ENCODE measurements around the gene RASAL2. TPM values are rescaled to one million over a fixed set of nuclear protein-coding genes. Genes with fewer than 3 reads are reported as not detected.

Gene RASAL2
- total RNA-seq, 5 donors from 2014 or later (not counting 1 experiment from before 2014, with no cell fraction given) = 0.05 to 0.19 (median 0.11) TPM; not detected in 1

GRCh38 chr1:178328728-178329127 lies 234.8 kb downstream of the RASAL2 start:
- CTCF ChIA-PET = no interaction called here
- ATAC-seq (replicated peaks in 1 of 4) (no peak), DNase-seq (no peak)
- no peaks in the 10 kb centered on the region for H3K9me3 ChIP-seq
- no peak overlapping the region for H3K4me3 Mint-ChIP-seq
- no peaks in the 10 kb centered on the region for H3K27me3 ChIP-seq (replicated peaks in 1 of 2; ENCODE audit: control insufficient read depth in 2 of 2, extremely low read depth in 1 of 2, insufficient read depth in 2 of 2, low read length in 1 of 2)
- no peaks in the 10 kb centered on the region for H3K4me1 ChIP-seq (ENCODE audit: control insufficient read depth in 1 of 2, extremely low read depth in 1 of 2, insufficient read depth in 2 of 2, low read length in 2 of 2)
- H3K27ac ChIP-seq (ENCODE audit: low read length) = no peak overlapping the region
- 100% methylated on average over 1 of the region's 3 CpGs for WGBS (ENCODE audit: insufficient coverage)
- H3K27me3 Mint-ChIP-seq = peaks cover 3 to 4% of the 10 kb centered on the region in 2 donors
- no peaks in the 10 kb centered on the region for H3K9me3 Mint-ChIP-seq
- no peak overlapping the region for H3K4me3 ChIP-seq (ENCODE audit: control insufficient read depth in 1 of 2, extremely low read depth in 1 of 2, low read length in 1 of 2)
- no peak overlapping the region for H3K27ac Mint-ChIP-seq
- POLR2A ChIA-PET = no interaction called here
- no peaks in the 10 kb centered on the region for H3K36me3 ChIP-seq (ENCODE audit: control insufficient read depth in 2 of 2, extremely low read depth in 1 of 2, insufficient read depth in 1 of 2, low read length in 1 of 2)
- no peaks in the 10 kb centered on the region for H3K36me3 Mint-ChIP-seq
- H3K4me1 Mint-ChIP-seq = no peaks in the 10 kb centered on the region

DNA sequence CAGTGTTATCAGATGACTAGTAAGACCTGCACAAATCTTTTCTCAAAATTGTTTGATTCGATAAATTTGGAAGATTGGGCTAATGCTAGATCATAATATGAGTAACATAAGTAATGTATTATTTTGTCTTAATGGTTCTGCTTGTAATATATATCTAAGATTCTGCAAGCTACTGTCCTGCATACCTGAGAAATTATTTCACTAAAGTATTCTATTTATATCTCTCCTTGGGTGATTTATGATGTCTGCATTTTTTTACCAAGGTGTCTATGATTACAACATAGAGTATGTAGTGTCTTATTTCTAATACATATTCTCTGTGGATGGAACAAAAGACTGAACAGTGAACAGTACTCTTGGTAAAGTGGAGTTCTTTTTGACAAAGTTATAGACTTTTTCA lies 236.2 kb downstream of the RASAL2 start:
- DNase-seq = no peak
- Mint-ChIP-seq H3K9me3 (no peaks in the 10 kb centered on the region), H3K36me3 (no peaks in the 10 kb centered on the region), H3K4me3 (no peak overlapping the region), H3K4me1 (no peaks in the 10 kb centered on the region), H3K27ac (no peak overlapping the region), H3K27me3 (peaks cover 3 to 4% of the 10 kb centered on the region in 2 donors)
- Histone ChIP-seq H3K4me1 (ENCODE audit: control insufficient read depth in 1 of 2, extremely low read depth in 1 of 2, insufficient read depth in 2 of 2, low read length in 2 of 2) (no peaks in the 10 kb centered on the region), H3K4me3 (ENCODE audit: control insufficient read depth in 1 of 2, extremely low read depth in 1 of 2, low read length in 1 of 2) (no peak overlapping the region), H3K27ac (ENCODE audit: low read length) (no peak overlapping the region), H3K9me3 (no peaks in the 10 kb centered on the region), H3K36me3 (ENCODE audit: control insufficient read depth in 2 of 2, extremely low read depth in 1 of 2, insufficient read depth in 1 of 2, low read length in 1 of 2) (no peaks in the 10 kb centered on the region), H3K27me3 (replicated peaks in 1 of 2; ENCODE audit: control insufficient read depth in 2 of 2, extremely low read depth in 1 of 2, insufficient read depth in 2 of 2, low read length in 1 of 2) (no peaks in the 10 kb centered on the region)
- POLR2A ChIA-PET = no interaction called here
- WGBS (ENCODE audit: insufficient coverage) = no CpG with 5 or more reads among the region's 1 CpG
- CTCF ChIA-PET = no interaction called here
- no peak for ATAC-seq (replicated peaks in 1 of 4)

- no peaks in the 10 kb centered on the region for H3K4me1 Mint-ChIP-seq
- ChIA-PET POLR2A (no interaction called here), CTCF (no interaction called here)
- H3K4me1 ChIP-seq (ENCODE audit: control insufficient read depth in 1 of 2, extremely low read depth in 1 of 2, insufficient read depth in 2 of 2, low read length in 2 of 2) = no peaks in the 10 kb centered on the region
- DNase-seq (no peak), ATAC-seq (replicated peaks in 1 of 4) (no peak)
- H3K27me3 Mint-ChIP-seq = peaks cover 5 to 8% of the 10 kb centered on the region in 2 donors
- WGBS (ENCODE audit: insufficient coverage) = 71% methylated on average over 1 of the region's 7 CpGs
- H3K36me3 Mint-ChIP-seq = no peaks in the 10 kb centered on the region
- H3K4me3 Mint-ChIP-seq = no peak overlapping the region
- no peaks in the 10 kb centered on the region for H3K9me3 ChIP-seq
- H3K4me3 ChIP-seq (ENCODE audit: control insufficient read depth in 1 of 2, extremely low read depth in 1 of 2, low read length in 1 of 2) = no peak overlapping the region
- H3K27ac ChIP-seq (ENCODE audit: low read length) = no peak overlapping the region
- no peaks in the 10 kb centered on the region for H3K36me3 ChIP-seq (ENCODE audit: control insufficient read depth in 2 of 2, extremely low read depth in 1 of 2, insufficient read depth in 1 of 2, low read length in 1 of 2)
- H3K9me3 Mint-ChIP-seq = no peaks in the 10 kb centered on the region
- H3K27me3 ChIP-seq (replicated peaks in 1 of 2; ENCODE audit: control insufficient read depth in 2 of 2, extremely low read depth in 1 of 2, insufficient read depth in 2 of 2, low read length in 1 of 2) = no peaks in the 10 kb centered on the region
- no peak overlapping the region for H3K27ac Mint-ChIP-seq
Observed at GRCh38 chr1:178330848-178331497, 237.1 kb downstream of the RASAL2 start.

DNA sequence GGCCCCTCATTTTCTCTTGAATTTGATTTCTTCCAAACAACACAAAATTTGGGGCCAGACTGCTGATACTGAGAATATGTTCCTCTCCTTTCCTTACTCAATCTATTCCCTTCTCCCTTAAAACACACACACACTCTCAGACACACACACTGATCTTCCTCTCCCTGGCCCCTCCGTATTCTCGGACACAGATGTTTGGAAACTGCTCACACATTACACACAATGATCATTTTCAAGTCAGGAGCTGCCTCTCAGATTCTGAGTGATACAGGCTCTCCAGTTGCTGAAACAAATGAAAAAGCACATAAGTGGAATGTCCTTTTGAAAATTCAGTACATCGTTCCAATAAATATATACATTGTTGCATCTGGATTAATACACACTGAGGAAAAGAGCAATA lies 241.5 kb downstream of the RASAL2 start:
- no peaks in the 10 kb centered on the region for H3K9me3 ChIP-seq
- Mint-ChIP-seq H3K36me3 (no peaks in the 10 kb centered on the region), H3K27ac (no peak overlapping the region), H3K4me3 (no peak overlapping the region), H3K9me3 (no peaks in the 10 kb centered on the region), H3K27me3 (peaks cover 2 to 10% of the 10 kb centered on the region in 2 donors), H3K4me1 (no peaks in the 10 kb centered on the region)
- ATAC-seq (replicated peaks in 1 of 4) = no peak
- WGBS (ENCODE audit: insufficient coverage) = 100% methylated on average over 1 of the region's 3 CpGs
- no peak for DNase-seq
- H3K27me3 ChIP-seq (replicated peaks in 1 of 2; ENCODE audit: control insufficient read depth in 2 of 2, extremely low read depth in 1 of 2, insufficient read depth in 2 of 2, low read length in 1 of 2) = no peaks in the 10 kb centered on the region
- H3K4me3 ChIP-seq (ENCODE audit: control insufficient read depth in 1 of 2, extremely low read depth in 1 of 2, low read length in 1 of 2) = no peak overlapping the region
- H3K27ac ChIP-seq (ENCODE audit: low read length) = no peak overlapping the region
- CTCF ChIA-PET = no interaction called here
- POLR2A ChIA-PET = interaction anchor here in 1 of 2 donors (0.7 kb wide), 1 partner anchor 37 kb away, joined by 5 read pairs; no protein-coding TSS in a partner anchor
- H3K36me3 ChIP-seq (ENCODE audit: control insufficient read depth in 2 of 2, extremely low read depth in 1 of 2, insufficient read depth in 1 of 2, low read length in 1 of 2) = no peaks in the 10 kb centered on the region
- H3K4me1 ChIP-seq (ENCODE audit: control insufficient read depth in 1 of 2, extremely low read depth in 1 of 2, insufficient read depth in 2 of 2, low read length in 2 of 2) = no peaks in the 10 kb centered on the region

- no peak for DNase-seq
- ATAC-seq (replicated peaks in 1 of 4) = no peak
- Histone ChIP-seq H3K4me1 (ENCODE audit: control insufficient read depth in 1 of 2, extremely low read depth in 1 of 2, insufficient read depth in 2 of 2, low read length in 2 of 2) (no peaks in the 10 kb centered on the region), H3K27ac (ENCODE audit: low read length) (no peak overlapping the region), H3K36me3 (ENCODE audit: control insufficient read depth in 2 of 2, extremely low read depth in 1 of 2, insufficient read depth in 1 of 2, low read length in 1 of 2) (no peaks in the 10 kb centered on the region), H3K4me3 (ENCODE audit: control insufficient read depth in 1 of 2, extremely low read depth in 1 of 2, low read length in 1 of 2) (no peak overlapping the region), H3K9me3 (no peaks in the 10 kb centered on the region), H3K27me3 (replicated peaks in 1 of 2; ENCODE audit: control insufficient read depth in 2 of 2, extremely low read depth in 1 of 2, insufficient read depth in 2 of 2, low read length in 1 of 2) (no peaks in the 10 kb centered on the region)
- H3K36me3 Mint-ChIP-seq = no peaks in the 10 kb centered on the region
- H3K9me3 Mint-ChIP-seq = no peaks in the 10 kb centered on the region
- no peaks in the 10 kb centered on the region for H3K4me1 Mint-ChIP-seq
- H3K27me3 Mint-ChIP-seq = peaks cover 2 to 16% of the 10 kb centered on the region in 2 donors
- POLR2A ChIA-PET = no interaction called here
- no peak overlapping the region for H3K4me3 Mint-ChIP-seq
- no peak overlapping the region for H3K27ac Mint-ChIP-seq
- CTCF ChIA-PET = interaction anchor here in 1 of 2 donors (0.6 kb wide), 1 partner anchor 11 kb away, joined by 3 read pairs; no protein-coding TSS in a partner anchor
Observed at GRCh38 chr1:178337091-178337706, 243.3 kb downstream of the RASAL2 start.

- no peak for DNase-seq
- H3K4me1 ChIP-seq (ENCODE audit: control insufficient read depth in 1 of 2, extremely low read depth in 1 of 2, insufficient read depth in 2 of 2, low read length in 2 of 2) = no peaks in the 10 kb centered on the region
- H3K4me3 ChIP-seq (ENCODE audit: control insufficient read depth in 1 of 2, extremely low read depth in 1 of 2, low read length in 1 of 2) = no peak overlapping the region
- Mint-ChIP-seq H3K4me1 (no peaks in the 10 kb centered on the region), H3K27ac (no peak overlapping the region), H3K27me3 (peaks cover 2 to 23% of the 10 kb centered on the region in 2 donors), H3K4me3 (no peak overlapping the region), H3K36me3 (no peaks in the 10 kb centered on the region), H3K9me3 (no peaks in the 10 kb centered on the region)
- POLR2A ChIA-PET = no interaction called here
- no peaks in the 10 kb centered on the region for H3K27me3 ChIP-seq (replicated peaks in 1 of 2; ENCODE audit: control insufficient read depth in 2 of 2, extremely low read depth in 1 of 2, insufficient read depth in 2 of 2, low read length in 1 of 2)
- ATAC-seq (replicated peaks in 1 of 4) = no peak
- H3K9me3 ChIP-seq = no peaks in the 10 kb centered on the region
- WGBS (ENCODE audit: insufficient coverage) = no CpG with 5 or more reads among the region's 1 CpG
- no peaks in the 10 kb centered on the region for H3K36me3 ChIP-seq (ENCODE audit: control insufficient read depth in 2 of 2, extremely low read depth in 1 of 2, insufficient read depth in 1 of 2, low read length in 1 of 2)
- H3K27ac ChIP-seq (ENCODE audit: low read length) = no peak overlapping the region
- CTCF ChIA-PET = no interaction called here
Observed at GRCh38 chr1:178339834-178340233, 245.9 kb downstream of the RASAL2 start.

Measured in T-cell (primary cell).